HG03103 (cell line): ENCODE results near the gene PGAP2.

Source experiments
- ATAC-seq: cut with Tn5 transposase; IDR thresholded peaks from one replicate; pipeline ENCODE4 v1.9.1; 2021; ENCODE audit warnings: low read depth; ENCODE audit not compliant: unreplicated experiment

PGAP2 gene

DNA sequence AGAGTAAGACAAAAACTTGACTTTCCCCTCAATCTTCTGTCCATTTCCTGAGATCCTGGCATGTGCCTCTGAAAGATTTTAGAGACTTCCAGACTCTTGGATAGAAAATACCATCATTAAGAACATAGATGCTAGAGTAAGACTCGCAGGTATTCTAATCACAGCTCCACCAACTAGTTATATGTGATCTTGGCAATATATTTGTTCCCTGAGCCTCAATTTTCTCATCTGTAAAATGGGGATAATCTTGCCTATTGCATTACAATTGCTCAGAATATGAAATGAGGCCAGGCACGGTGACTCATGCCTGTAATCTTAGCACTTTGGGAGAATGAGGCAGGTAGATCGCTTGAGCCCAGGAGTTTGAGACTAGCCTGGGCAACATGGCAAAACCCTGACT, 21.7 kb downstream of the PGAP2 start:
- no peak for ATAC-seq

GRCh38 chr11:3830730-3831129, 22.4 kb downstream of the PGAP2 start:
- ATAC-seq, result no peak

GRCh38 chr11:3831378-3832239, 23.2 kb downstream of the PGAP2 start:
- no peak for ATAC-seq

DNA sequence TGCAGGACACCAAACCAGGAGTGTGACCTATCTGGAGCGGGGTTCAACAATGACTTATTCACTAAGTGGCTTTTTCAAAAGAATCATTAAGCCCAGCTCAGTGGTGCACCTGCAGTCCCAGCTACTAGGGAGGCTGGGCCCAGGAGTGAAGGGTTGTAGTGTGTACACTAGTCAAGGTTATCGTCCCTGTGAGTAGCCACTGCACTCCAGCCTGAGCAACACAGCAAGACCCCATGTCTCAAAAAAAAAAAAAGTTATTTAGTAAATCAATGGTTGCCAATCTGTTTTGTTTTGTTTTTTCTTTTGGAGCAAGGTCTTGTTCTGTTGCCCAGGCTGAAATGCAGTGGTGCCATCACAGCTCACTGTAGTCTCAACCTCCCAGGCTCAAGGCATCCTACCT, 24.5 kb downstream of the PGAP2 start:
- ATAC-seq, result no peak

DNA sequence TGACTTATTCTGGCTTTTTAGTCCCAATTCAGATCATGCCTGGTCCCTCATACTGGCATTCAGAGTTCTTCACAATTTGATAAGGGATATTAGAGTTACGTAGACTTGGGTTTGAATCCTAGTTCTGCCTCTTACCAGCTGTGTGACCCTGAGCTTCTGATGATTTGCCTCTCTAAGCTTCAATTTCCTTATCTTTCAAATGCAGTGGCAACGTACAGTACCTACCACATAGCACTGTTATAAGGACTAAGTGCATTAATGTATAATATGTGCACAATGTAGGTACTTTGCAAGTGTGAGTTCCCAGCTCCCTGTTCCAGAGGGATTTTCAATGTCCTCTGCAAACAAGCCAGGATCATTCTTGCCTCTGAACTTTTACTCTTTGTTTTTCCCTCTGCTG, 25.1 kb downstream of the PGAP2 start:
- ATAC-seq, result no peak

DNA sequence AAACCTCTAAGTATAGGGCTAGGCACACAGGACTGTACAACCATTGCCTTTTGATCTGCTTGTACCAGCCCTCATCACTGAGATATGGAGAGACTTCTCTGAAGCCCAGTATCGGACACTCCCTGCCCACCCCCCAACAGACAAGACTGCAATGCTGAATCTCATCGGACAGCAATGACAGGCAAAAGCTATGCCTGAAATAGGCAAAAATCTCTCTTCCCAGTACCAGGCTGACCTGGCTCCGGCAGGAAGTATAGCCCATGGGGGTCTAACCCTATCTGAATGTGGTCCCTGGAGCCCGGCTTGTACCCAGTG, 25.9 kb downstream of the PGAP2 start:
- ATAC-seq, result no peak

- ATAC-seq, result no peak
Observed at GRCh38 chr11:3834664-3835461, 26.5 kb downstream of the PGAP2 start.

DNA sequence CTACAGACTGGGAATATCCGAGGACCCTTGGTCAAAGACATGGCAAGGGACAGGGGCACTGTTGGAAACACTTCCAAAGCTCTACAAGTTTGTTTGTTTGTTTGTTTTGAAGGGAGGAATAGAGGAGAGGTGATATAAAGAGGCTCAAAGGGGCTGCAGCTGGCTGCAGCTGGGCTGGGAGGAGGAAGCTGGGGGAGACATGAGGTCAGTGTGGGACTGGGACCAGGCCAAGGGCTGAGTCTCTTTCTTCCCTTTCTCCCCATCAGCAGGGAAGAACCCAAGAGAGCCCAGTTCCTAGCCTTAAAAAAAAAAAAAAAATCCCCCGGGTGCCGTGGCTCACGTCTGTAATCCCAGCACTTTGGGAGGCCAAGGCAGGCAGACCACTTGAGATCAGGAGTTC, 27.4 kb downstream of the PGAP2 start:
- no peak for ATAC-seq

- no peak for ATAC-seq
Observed at GRCh38 chr11:3836903-3837302, 28.5 kb downstream of the PGAP2 start.

GRCh38 chr11:3837793-3838192, 29.4 kb downstream of the PGAP2 start:
- no peak for ATAC-seq

- ATAC-seq, result no peak
Observed at GRCh38 chr11:3838504-3838903, 30.1 kb downstream of the PGAP2 start.

DNA sequence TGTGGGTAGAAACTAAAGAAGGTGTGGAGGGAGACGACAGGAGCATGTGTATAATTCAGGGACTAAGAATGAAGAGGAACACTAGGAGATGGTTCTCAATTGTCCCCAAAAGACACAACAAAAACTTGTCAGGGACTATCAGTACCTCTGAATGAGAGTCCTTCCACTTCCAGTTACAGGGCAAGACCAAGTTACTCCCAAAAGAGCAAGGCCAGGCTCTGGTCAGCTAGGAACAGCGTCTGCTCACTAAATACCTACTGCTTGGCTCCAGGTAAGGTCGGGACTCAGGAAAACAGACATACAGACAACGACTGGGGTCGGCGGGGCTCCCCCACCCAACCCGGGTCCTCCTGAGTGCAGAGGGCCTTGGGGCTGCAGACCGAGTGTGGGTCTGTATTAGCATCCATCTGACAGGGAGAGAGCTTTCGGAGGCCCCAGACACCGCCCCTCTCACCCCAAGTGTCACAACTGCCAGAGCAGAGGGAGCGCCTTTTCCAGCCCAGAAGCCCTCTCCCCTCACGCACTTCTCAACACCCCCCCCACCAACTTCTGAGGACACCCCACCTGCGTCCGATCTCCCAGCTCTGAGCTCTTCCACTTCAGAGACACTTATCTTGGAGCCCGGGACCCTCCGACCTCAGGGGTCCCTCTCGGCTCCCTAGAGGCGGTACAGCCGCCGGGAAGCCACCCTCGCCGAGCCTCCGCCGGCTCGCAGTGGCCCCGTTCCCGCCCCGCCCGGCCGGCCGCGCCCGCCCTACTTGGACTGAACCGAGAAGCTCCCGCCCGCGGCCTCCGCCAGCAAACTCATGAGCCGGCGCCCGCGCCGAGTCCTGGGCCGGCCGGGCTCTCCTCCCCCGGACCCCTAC, 31.9 kb downstream of the PGAP2 start:
- ATAC-seq, result peak; percentile 1

- peak; percentile 34 for ATAC-seq
Observed at GRCh38 chr11:3840870-3841425, 32.6 kb downstream of the PGAP2 start, which contains the start of gene RHOG. RHOG (minus strand) TSS chr11:3840959; CDS start chr11:3828138, 12,821 bp downstream.

DNA sequence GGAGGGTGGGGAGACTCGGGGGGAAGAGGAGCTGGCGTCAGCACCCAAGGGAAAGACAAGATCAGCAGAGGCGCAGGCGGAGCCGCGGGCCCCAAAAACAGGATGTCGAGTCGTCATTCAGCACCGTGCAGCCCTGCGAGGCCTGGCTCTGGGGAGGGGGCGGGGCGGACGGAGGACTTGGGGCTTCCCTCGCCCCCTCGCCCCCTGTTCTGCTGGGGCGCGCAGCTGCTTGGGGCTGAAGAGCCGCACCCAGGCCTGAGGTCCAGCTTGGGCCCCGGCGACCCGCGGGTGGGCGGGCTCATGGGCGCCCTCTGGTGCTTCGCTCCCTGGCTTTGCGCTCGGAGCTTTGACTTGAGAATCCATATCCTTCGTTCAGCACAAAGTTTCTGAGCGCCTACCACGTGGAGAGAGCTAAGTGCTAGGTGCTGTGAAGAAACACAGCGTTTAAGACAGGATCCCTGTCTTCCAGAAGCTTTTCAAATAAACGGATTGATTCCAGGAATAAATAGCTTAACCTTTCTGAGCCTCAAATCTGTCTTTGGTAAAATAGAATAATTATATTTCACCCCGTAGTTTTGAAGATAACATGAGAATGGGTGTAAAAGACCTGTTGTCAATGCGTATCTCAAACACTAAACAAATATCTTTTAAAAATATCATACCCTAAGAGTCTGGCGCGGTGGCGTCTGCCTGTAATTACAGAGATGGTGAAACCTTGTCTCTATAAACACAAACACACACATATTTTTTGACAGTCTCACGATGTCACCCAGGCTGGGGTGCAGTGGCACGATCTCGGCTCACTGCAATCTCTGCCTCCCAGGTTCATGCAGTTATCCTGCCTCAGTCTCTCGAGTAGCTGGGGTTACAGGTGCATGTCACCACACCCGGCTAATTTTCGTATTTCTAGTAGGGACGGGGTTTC, 33.3 kb downstream of the PGAP2 start:
- ATAC-seq, result peak; percentile 38

- ATAC-seq, result no peak
Observed at GRCh38 chr11:3843326-3843725, 35.0 kb downstream of the PGAP2 start.

DNA sequence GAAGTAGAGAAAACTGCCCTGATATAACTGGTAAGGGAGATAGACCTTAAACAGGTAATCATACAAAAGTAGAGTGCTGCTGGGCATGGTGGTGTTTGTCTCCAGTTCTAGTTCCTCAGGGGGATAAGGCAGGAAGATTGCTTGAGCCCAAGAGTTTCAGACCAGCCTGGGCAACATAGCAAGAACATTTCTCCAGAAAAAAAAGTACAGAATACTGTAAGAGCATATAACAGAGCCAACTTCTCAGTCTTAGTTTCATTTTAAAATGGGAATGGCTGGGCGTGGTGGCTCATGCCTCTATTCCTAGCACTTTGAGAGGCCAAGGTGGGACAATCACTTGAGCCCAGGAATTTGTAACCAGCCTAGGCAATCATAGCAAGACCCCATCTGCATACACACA, 36.9 kb downstream of the PGAP2 start:
- ATAC-seq, result no peak

- ATAC-seq, result no peak
Observed at GRCh38 chr11:3845670-3846069, 37.3 kb downstream of the PGAP2 start.

- ATAC-seq, result no peak
Observed at GRCh38 chr11:3849297-3849874, 41.0 kb downstream of the PGAP2 start.

GRCh38 chr11:3853545-3853842, 45.1 kb downstream of the PGAP2 start:
- ATAC-seq, result no peak
